ENCODE measurements around the gene DHX35. TPM values are rescaled to one million over a fixed set of nuclear protein-coding genes. Genes with fewer than 3 reads are reported as not detected.

The DHX35 gene
- total and polyA plus RNA-seq, 8 donors: 4.7 to 33.8 (median 8.8) TPM

DNA sequence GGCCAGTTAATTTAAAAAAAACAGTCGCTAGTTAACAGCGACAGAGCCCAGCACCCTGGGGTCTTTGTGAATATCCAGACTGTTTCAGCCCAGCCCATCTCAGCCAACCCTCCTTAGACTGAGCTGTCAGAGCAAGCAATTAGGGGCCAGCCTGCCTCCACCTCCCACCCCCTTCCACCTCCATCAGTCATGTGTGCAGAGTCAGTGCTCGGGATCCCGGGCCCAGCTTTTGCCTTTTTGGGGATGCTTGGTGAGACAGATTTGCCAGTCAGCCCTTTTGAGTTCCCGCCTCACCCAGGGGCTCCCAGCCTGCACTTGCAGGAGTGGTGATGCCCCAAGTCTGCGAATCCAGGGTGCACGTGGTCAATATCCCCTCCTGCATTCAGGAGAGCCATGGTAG is 42.5 kb upstream of the DHX35 start:
- no peak overlapping the region for H3K27ac ChIP-seq
- H3K9me3 ChIP-seq: no peaks in the 10 kb centered on the region
- no peak overlapping the region for H3K4me3 ChIP-seq
- intact Hi-C loops (cut with DNase I; ENCODE audit: low total_unique reads): loop anchor here (10.0 kb wide), 1 partner anchor 135 kb away; no protein-coding TSS in a partner anchor
- peaks cover 0 to 31% (median 0%) of the 10 kb centered on the region in 3 donors for H3K27me3 ChIP-seq
- H3K4me1 ChIP-seq: no peaks in the 10 kb centered on the region
- no peak for TF ChIP-seq POLR2A (IDR thresholded peaks at IDR 0.05)
- TF ChIP-seq CTCF (IDR thresholded peaks at IDR 0.05): no peak
- no peak for TF ChIP-seq EP300 (IDR thresholded peaks at IDR 0.05)
- TF ChIP-seq POLR2AphosphoS5 (IDR thresholded peaks at IDR 0.05): no peak
- WGBS, 5 donors: 70 to 86% (median 83%) methylated on average over 6 to 7 of the region's 7 CpGs
- no peak for DNase-seq
- peaks cover 0 to 17% (median 9%) of the 10 kb centered on the region in 4 donors for H3K36me3 ChIP-seq

GRCh38 chr20:38920411-38920810 is 41.7 kb upstream of the DHX35 start:
- intact Hi-C loops (cut with DNase I; ENCODE audit: low total_unique reads): loop anchor here (10.0 kb wide), 1 partner anchor 134 kb away; no protein-coding TSS in a partner anchor
- H3K36me3 ChIP-seq: peaks cover 0 to 17% (median 9%) of the 10 kb centered on the region in 4 donors
- TF ChIP-seq EP300 (IDR thresholded peaks at IDR 0.05) (no peak), CTCF (IDR thresholded peaks at IDR 0.05) (no peak), POLR2AphosphoS5 (IDR thresholded peaks at IDR 0.05) (no peak), POLR2A (IDR thresholded peaks at IDR 0.05) (no peak)
- H3K9me3 ChIP-seq: no peaks in the 10 kb centered on the region
- DNase-seq: no peak
- no peak overlapping the region for H3K4me3 ChIP-seq
- H3K27me3 ChIP-seq: peaks cover 0 to 31% (median 0%) of the 10 kb centered on the region in 3 donors
- no peak overlapping the region for H3K27ac ChIP-seq
- H3K4me1 ChIP-seq: no peaks in the 10 kb centered on the region
- WGBS, 5 donors: 59 to 82% (median 66%) methylated on average over 3 of the region's 3 CpGs

DNA sequence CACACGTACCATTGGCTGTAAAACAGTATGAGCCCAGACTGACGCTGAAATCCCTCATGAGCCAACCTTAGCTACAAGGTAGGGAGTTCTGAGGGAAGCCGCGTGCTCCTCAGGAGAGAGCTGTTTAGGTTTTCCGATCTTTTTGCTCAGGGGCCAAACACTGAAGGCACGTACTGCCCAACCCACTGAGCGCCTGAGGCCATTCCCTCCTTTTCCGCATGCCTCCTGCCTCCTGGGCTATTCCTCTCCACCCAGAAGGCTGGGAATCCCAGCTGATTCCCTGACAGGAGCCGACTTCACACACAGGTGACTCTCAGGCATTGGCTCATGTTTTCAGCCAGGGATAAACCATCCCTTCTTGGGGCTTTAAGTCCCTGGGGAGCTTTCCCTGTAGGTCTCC is 41.3 kb upstream of the DHX35 start:
- no peak overlapping the region for H3K27ac ChIP-seq
- intact Hi-C loops (cut with DNase I; ENCODE audit: low total_unique reads): loop anchor here (10.0 kb wide), 1 partner anchor 134 kb away; no protein-coding TSS in a partner anchor
- peaks cover 0 to 4% (median 2%) of the 10 kb centered on the region in 4 donors for H3K4me1 ChIP-seq
- H3K36me3 ChIP-seq: peaks cover 0 to 17% (median 7%) of the 10 kb centered on the region in 4 donors
- TF ChIP-seq POLR2AphosphoS5 (IDR thresholded peaks at IDR 0.05) (no peak), POLR2A (IDR thresholded peaks at IDR 0.05) (no peak), CTCF (IDR thresholded peaks at IDR 0.05) (no peak), EP300 (IDR thresholded peaks at IDR 0.05) (no peak)
- 78 to 90% (median 85%) methylated on average over 9 of the region's 9 CpGs for WGBS, 5 donors
- no peak for DNase-seq
- no peak overlapping the region for H3K4me3 ChIP-seq
- H3K27me3 ChIP-seq: peaks cover 0 to 31% (median 0%) of the 10 kb centered on the region in 3 donors
- no peaks in the 10 kb centered on the region for H3K9me3 ChIP-seq

GRCh38 chr20:38924718-38925117 is 37.4 kb upstream of the DHX35 start:
- Histone ChIP-seq H3K36me3 (no peaks in the 10 kb centered on the region), H3K27me3 (peaks cover 0 to 24% (median 0%) of the 10 kb centered on the region in 3 donors), H3K27ac (no peak overlapping the region), H3K4me3 (no peak overlapping the region), H3K4me1 (peaks cover 9 to 34% (median 23%) of the 10 kb centered on the region in 4 donors), H3K9me3 (no peaks in the 10 kb centered on the region)
- DNase-seq: no peak
- WGBS, 5 donors: 88 to 98% (median 93%) methylated on average over 2 of the region's 2 CpGs
- TF ChIP-seq EP300 (IDR thresholded peaks at IDR 0.05): no peak
- no peak for TF ChIP-seq CTCF (IDR thresholded peaks at IDR 0.05)
- intact Hi-C loops (cut with DNase I; ENCODE audit: low total_unique reads): loop anchor here (10.0 kb wide), 1 partner anchor 130 kb away; no protein-coding TSS in a partner anchor

Data from stomach (tissue), 9 donors.